K562 (cell line): ENCODE results near the gene RTF2. TPM values are rescaled to one million over a fixed set of nuclear protein-coding genes. Genes with fewer than 3 reads are reported as not detected.

ENCODE experiments used
- ATAC-seq: fragments of 200-7000 bp; cut with Tn5 transposase; 3 replicates; pipeline ENCODE4 v1.9.1; 2020; ENCODE audit warnings: moderate library complexity
- BruUV-seq: library from RNA; stranded (reverse); fragments of 400-500 nt; replicated peaks from 2 replicates; lab custom pipeline; 2021; lab: Mats Ljungman, UMichigan
- CTCF ChIA-PET: fragments of 300-600 bp; formaldehyde crosslinking; extraction: SDS; loops from one replicate; lab custom pipeline; 2021; ENCODE audit warnings: low intra/inter-chr PET ratio; lab: Yijun Ruan, JAX
- POLR2A ChIA-PET: fragments of 300-600, 350-650 bp; sonication (Branson Sonifier 250); formaldehyde crosslinking; extraction: SDS; loops from one replicate; lab custom pipeline; 2021; ENCODE audit warnings: antibody characterized with exemption, inconsistent platforms; lab: Yijun Ruan, JAX
- DNase-seq, 4 experiments: peaks; one replicate each; pipeline versions ENCODE4 v3.0.0 to v3.0.0-alpha.2; 2011 to 2018; ENCODE audit warnings: low spot score in 3 of 4, mixed read lengths in 3 of 4; ENCODE audit errors: extremely low read depth in 1 of 4
- FAIRE-seq: peaks from 2 replicates; lab custom pipeline; 2011; peaks lifted over from hg19 to GRCh38; lab: Jason Lieb, UNC
- H2AFZ ChIP-seq: 2 replicates; pipeline ENCODE4 v1.6.0; 2011; ENCODE audit warnings: low read depth, low read length, control low read depth, inconsistent platforms
- H3K27ac ChIP-seq: fragments of 200-600 bp; 3 replicates; pipeline ENCODE4 v1.8.0; 2011; ENCODE audit warnings: low read depth, mild to moderate bottlenecking, control low read depth, inconsistent platforms, low read length, moderate library complexity, mixed read lengths; ENCODE audit errors: extremely low read depth
- H3K27me3 ChIP-seq, 2 experiments: fragments of 300-600 bp in 1 of 2; 2 replicates in 1 of 2; 3 replicates in 1 of 2; pipeline versions ENCODE4 v1.6.0 to v1.8.0; 2011; ENCODE audit warnings: inconsistent platforms in 2 of 2, low read length in 2 of 2, mild to moderate bottlenecking in 1 of 2, mixed read lengths in 1 of 2, moderate library complexity in 1 of 2; ENCODE audit not compliant: control insufficient read depth in 2 of 2, insufficient read depth in 2 of 2
- H3K36me3 ChIP-seq: fragments of 300-600 bp; 3 replicates; pipeline ENCODE4 v1.8.0; 2011; ENCODE audit warnings: mild to moderate bottlenecking, low read length, inconsistent platforms; ENCODE audit not compliant: control insufficient read depth, insufficient read depth
- H3K4me1 ChIP-seq, 2 experiments: fragments of 200-600 bp in 1 of 2; replicated peaks in 1 of 2; 2 replicates in 1 of 2; 3 replicates in 1 of 2; pipeline versions ENCODE4 v1.5.1 to v1.8.0; 2011; ENCODE audit warnings: inconsistent platforms in 2 of 2, low read length in 2 of 2, mild to moderate bottlenecking in 1 of 2, mixed read lengths in 1 of 2, moderate library complexity in 1 of 2; ENCODE audit not compliant: control insufficient read depth in 2 of 2, insufficient read depth in 2 of 2
- H3K4me2 ChIP-seq: 2 replicates; pipeline ENCODE4 v1.6.1; 2011; ENCODE audit warnings: low read length, control low read depth, inconsistent platforms, mixed read lengths; ENCODE audit not compliant: insufficient read depth
- H3K4me3 ChIP-seq: fragments of 200-600 bp; sonication (generic), shearing (Covaris generic); 2 replicates; pipeline ENCODE4 v1.5.1; 2016; ENCODE audit warnings: control low read depth, inconsistent platforms
- H3K79me2 ChIP-seq: fragments of 200-600 bp; 3 replicates; pipeline ENCODE4 v1.8.0; 2011; ENCODE audit warnings: low read length, inconsistent platforms; ENCODE audit not compliant: control insufficient read depth, insufficient read depth
- H3K9ac ChIP-seq, 2 experiments: 2 replicates each; pipeline versions ENCODE4 v1.6.0 to v1.6.1; 2011; ENCODE audit warnings: low read depth in 2 of 2, low read length in 2 of 2, control low read depth in 1 of 2, inconsistent platforms in 1 of 2, mild to moderate bottlenecking in 1 of 2, mixed read lengths in 1 of 2; ENCODE audit not compliant: insufficient read depth in 1 of 2
- H3K9me1 ChIP-seq: one replicate; pipeline ENCODE4 v1.6.0; 2011; ENCODE audit warnings: inconsistent platforms, mild to moderate bottlenecking, low read length, moderate library complexity; ENCODE audit not compliant: control insufficient read depth, insufficient read depth
- H3K9me3 ChIP-seq: replicated peaks from 2 replicates; pipeline ENCODE4 v1.5.1; 2011; ENCODE audit warnings: low read depth, low read length, inconsistent platforms; ENCODE audit not compliant: control insufficient read depth, insufficient read depth
- H4K20me1 ChIP-seq: replicated peaks from 2 replicates; pipeline ENCODE4 v1.6.1; 2011; ENCODE audit warnings: low read length, inconsistent platforms, mixed read lengths; ENCODE audit not compliant: control insufficient read depth, insufficient read depth
- BMI1 ChIP-seq: fragments of 150-350 bp; IDR thresholded peaks from 2 replicates; pipeline ENCODE4 v1.6.1; 2014; ENCODE audit warnings: low read length
- CBFA2T3 ChIP-seq: fragments of 450-650 bp; IDR thresholded peaks from 2 replicates; pipeline ENCODE4 v1.6.1; 2017
- CXXC5 ChIP-seq: fragments of 250-450 bp; sonication (Bioruptor Pico); IDR thresholded peaks from 2 replicates; pipeline ENCODE4 v1.8.0; 2022; ENCODE audit warnings: inconsistent platforms, mild to moderate bottlenecking, moderate library complexity
- ETS1 ChIP-seq: conservative IDR thresholded peaks from 2 replicates; pipeline ENCODE4 v1.6.1; 2011; ENCODE audit warnings: low read depth, mild to moderate bottlenecking, low read length; ENCODE audit not compliant: control insufficient read depth
- MTA1 ChIP-seq: fragments of 450-650 bp; IDR thresholded peaks from 2 replicates; pipeline ENCODE4 v1.6.1; 2017; ENCODE audit warnings: borderline replicate concordance
- MXI1 ChIP-seq: IDR thresholded peaks from 2 replicates; pipeline ENCODE4 v1.6.1; 2011; ENCODE audit warnings: low read depth, mild to moderate bottlenecking, improper control_type of control experiment, low read length
- NR1H2 ChIP-seq: sonication (generic); formaldehyde crosslinking; IDR thresholded peaks from 2 replicates; pipeline ENCODE4 v1.4.0; 2020; ENCODE audit warnings: mild to moderate bottlenecking, missing genetic modification reagents
- TCFL5 ChIP-seq: fragments of 250-450 bp; sonication (Bioruptor Pico); conservative IDR thresholded peaks from 2 replicates; pipeline ENCODE4 v1.6.1; 2021; ENCODE audit warnings: mild to moderate bottlenecking, moderate library complexity, matching md5 sums
- TEAD2 ChIP-seq: fragments of 450-650 bp; IDR thresholded peaks from 2 replicates; pipeline ENCODE4 v1.6.1; 2016; ENCODE audit warnings: missing genetic modification characterization, control low read depth, missing compliant biosample characterization
- WHSC1 ChIP-seq: IDR thresholded peaks from one replicate; pipeline ENCODE4 v1.6.1; 2012; ENCODE audit warnings: low read length, control low read depth, inconsistent platforms
- ZBTB2 ChIP-seq: fragments of 450-650 bp; IDR thresholded peaks from 2 replicates; pipeline ENCODE4 v1.6.1; 2016; ENCODE audit warnings: antibody characterized with exemption
- ZNF143 ChIP-seq: sonication (generic); formaldehyde crosslinking; IDR thresholded peaks from 2 replicates; pipeline ENCODE4 v1.9.0; 2022; ENCODE audit warnings: mild to moderate bottlenecking, missing genetic modification reagents
- ZNF444 ChIP-seq: fragments of 250-450 bp; sonication (Bioruptor Pico); IDR thresholded peaks from 2 replicates; pipeline ENCODE4 v1.4.0; 2020; ENCODE audit warnings: mild to moderate bottlenecking, moderate library complexity
- ZNF551 ChIP-seq: fragments of 250-450 bp; sonication (Bioruptor Pico); IDR thresholded peaks from 2 replicates; pipeline ENCODE4 v1.5.0; 2021; ENCODE audit warnings: mild to moderate bottlenecking, moderate library complexity
- WGBS: fragments of 100-300 bp; shearing (Covaris generic); methylation state at CpG from one replicate; pipeline ENCODE4 v1.1.6; 2016; ENCODE audit warnings: low coverage, mixed read lengths; ENCODE audit not compliant: insufficient coverage; ENCODE audit errors: missing lambda C conversion rate; 5-methylcytosine and 5-hydroxymethylcytosine counted together
- in situ Hi-C: fragments of 300-500 bp; cut with MboI; formaldehyde crosslinking; loops from 4 replicates; pipeline ENCODE4 v1.15.0; 2018; ENCODE audit warnings: inconsistent platforms, mixed read lengths
- intact Hi-C: fragments of 100-400 bp; cut with micrococcal nuclease; formaldehyde crosslinking; loops from 2 replicates; pipeline ENCODE4 v1.14.2; 2022
- polyA plus RNA-seq, 8 experiments: library from polyadenylated mRNA; depleted of rRNA in 4 of 8; stranded (reverse) in 5 of 8; unstranded in 3 of 8; fragments of >200 nt; fragmentation: Nextera tagmentation in 2 of 8; fragmentation: Illumina TruSeq in 1 of 8; extraction: Ambion mirVana in 2 of 8; extraction: Trizol in 1 of 8; gene quantifications; 2 replicates each; pipeline versions ENCODE4 v1.2.1 to v1.2.3, GENCODE V29; 2011 to 2014; ENCODE audit warnings: inconsistent platforms in 1 of 8, missing spikeins in 1 of 8
- total RNA-seq, 7 experiments: library from RNA; depleted of rRNA in 6 of 7; stranded (reverse); fragments of >200 nt in 6 of 7; fragmentation: Illumina TruSeq in 2 of 7; extraction: Trizol in 2 of 7; gene quantifications; 2 replicates each; pipeline versions ENCODE4 v1.2.1 to v1.2.3, GENCODE V29; 2011 to 2021; ENCODE audit warnings: low replicate concordance in 1 of 7

The RTF2 gene
- total and polyA plus RNA-seq, 9 of the 15 experiments (the other 6 are each of a cell fraction or from before 2014, with no cell fraction given) = 67.0 to 177 (median 84.9) TPM

DNA sequence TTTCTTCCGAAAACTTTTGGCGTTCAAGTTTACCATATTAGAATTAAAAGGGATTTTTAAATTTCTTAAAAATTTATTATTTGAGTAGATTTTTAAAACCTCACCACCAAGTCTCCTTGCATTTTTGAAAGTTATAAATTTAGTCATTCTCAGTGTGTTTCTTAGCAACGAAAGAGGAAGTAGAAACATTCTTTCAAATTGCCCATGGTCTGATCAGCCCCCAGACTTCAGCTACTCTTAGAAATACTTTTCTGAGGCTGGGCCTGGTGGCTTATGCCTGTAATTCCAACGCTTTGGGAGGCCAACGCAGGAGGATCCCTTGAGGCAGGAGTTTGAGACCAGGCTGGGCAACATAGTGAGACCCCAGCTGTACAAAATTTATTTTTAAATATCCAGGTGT, 15.1 kb upstream of the RTF2 start (continued):
- no peak for TF ChIP-seq ETS1
- no peak for TF ChIP-seq ZNF143 (CRISPR knock-in tag)
- no peak for TF ChIP-seq WHSC1
- TF ChIP-seq MXI1 = no peak
- TF ChIP-seq, all 486 proteins: peak for 0

DNA sequence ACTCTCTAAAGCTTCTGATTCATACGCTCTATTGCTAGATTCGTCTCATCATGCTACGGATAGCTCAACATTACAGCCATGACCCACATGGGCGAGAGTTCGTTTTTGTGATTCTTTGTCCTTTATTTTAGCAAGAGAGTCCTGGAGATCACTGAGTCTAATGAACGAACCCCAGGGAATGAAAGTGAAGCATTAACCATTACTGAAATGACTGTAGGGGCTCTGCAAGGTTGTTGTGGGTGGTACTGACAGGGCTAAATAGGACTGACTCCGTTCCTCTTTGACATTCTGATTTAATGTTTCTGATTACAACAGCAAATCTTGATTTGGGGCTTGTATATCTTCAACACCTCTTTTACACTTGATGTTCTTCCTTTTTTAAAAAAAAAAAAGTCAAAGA, 13.7 kb upstream of the RTF2 start:
- ChIA-PET CTCF (no interaction called here), POLR2A (interaction anchor here (0.7 to 1.1 kb wide), 2 partner anchors 18 to 63 kb away, joined by 3 to 4 read pairs; partner anchors contain the start of gene AURKA)
- H2AFZ ChIP-seq = no peak overlapping the region
- H3K4me3 ChIP-seq = no peak overlapping the region
- WGBS = 93% methylated on average over 6 of the region's 7 CpGs
- H4K20me1 ChIP-seq = no peaks in the 10 kb centered on the region
- intact Hi-C loops (no loop called here), in situ Hi-C loops (no loop called here)
- no peak overlapping the region for H3K9ac ChIP-seq
- peaks cover 79% of the 10 kb centered on the region for H3K36me3 ChIP-seq
- no peak overlapping the region for H3K4me2 ChIP-seq
- ATAC-seq (no peak), DNase-seq (no peak), FAIRE-seq (no peak)
- no TSS peak for BruUV-seq
- no peaks in the 10 kb centered on the region for H3K9me3 ChIP-seq
- H3K27ac ChIP-seq = no peak overlapping the region
- peaks cover 19% of the 10 kb centered on the region for H3K79me2 ChIP-seq
- peaks cover 0 to 4% of the 10 kb centered on the region in 2 experiments; a peak in 1 of 5 replicates for H3K4me1 ChIP-seq
- H3K9me1 ChIP-seq = peaks cover 3% of the 10 kb centered on the region
- H3K27me3 ChIP-seq = no peaks in the 10 kb centered on the region
- TF ChIP-seq ZNF551 (CRISPR knock-in tag) (no peak), CBFA2T3 (no peak), NR1H2 (CRISPR knock-in tag) (no peak), MTA1 (no peak), TCFL5 (no peak), ZBTB2 (no peak), CXXC5 (no peak), BMI1 (no peak), ZNF444 (CRISPR knock-in tag) (no peak), TEAD2 (tag) (no peak)
